Bone marrow (tissue), 2 donors: Measurements from ENCODE around the gene BACE2.
A peak's percentile ranks its signal among the peaks of the same experiment; 100 is the strongest.
"Not testable (repeated sequence)": the region's sequence is repeated elsewhere in the genome, so short reads cannot be mapped to it uniquely, and the experiment has no call there.

Experiments used
- DNase-seq, 2 donors: peaks; one replicate each; lab custom pipeline; 2025; lab: John Stamatoyannopoulos, UW

BACE2 gene

GRCh38 chr21:41280115-41280919 lies 112.4 kb downstream of the BACE2 start:
- no peak for DNase-seq

- DNase-seq: no peak
Observed at GRCh38 chr21:41282412-41282811, 114.5 kb downstream of the BACE2 start.

- peak in 1 of 2 donors; percentile 58 for DNase-seq
Observed at GRCh38 chr21:41283211-41283818, 115.4 kb downstream of the BACE2 start.

GRCh38 chr21:41289431-41289830 lies 121.5 kb downstream of the BACE2 start:
- no peak for DNase-seq

- DNase-seq: no peak
Observed at GRCh38 chr21:41290106-41290799, 122.3 kb downstream of the BACE2 start.

- no peak for DNase-seq
Observed at GRCh38 chr21:41294548-41295231, 126.7 kb downstream of the BACE2 start.

- no peak for DNase-seq
Observed at GRCh38 chr21:41295721-41296254, 127.8 kb downstream of the BACE2 start.

GRCh38 chr21:41302976-41303375 lies 135.0 kb downstream of the BACE2 start:
- no peak for DNase-seq

- no peak for DNase-seq
Observed at GRCh38 chr21:41304068-41304720, 136.2 kb downstream of the BACE2 start.

- no peak for DNase-seq
Observed at GRCh38 chr21:41307219-41307618, 139.3 kb downstream of the BACE2 start.

- not testable (repeated sequence) for DNase-seq
Observed at GRCh38 chr21:41313285-41314164, 145.6 kb downstream of the BACE2 start.

- DNase-seq: no peak
Observed at GRCh38 chr21:41315726-41316125, 147.8 kb downstream of the BACE2 start.

- DNase-seq: no peak
Observed at GRCh38 chr21:41316200-41317062, 148.5 kb downstream of the BACE2 start, which contains the start of gene FAM3B. Gene FAM3B, plus strand, starts transcription at chr21:41316801. Its CDS starts 79 bp downstream, at chr21:41316880.

- no peak for DNase-seq
Observed at GRCh38 chr21:41317063-41317392, 149.1 kb downstream of the BACE2 start.

GRCh38 chr21:41317458-41317857 lies 149.5 kb downstream of the BACE2 start:
- DNase-seq: no peak

GRCh38 chr21:41318218-41318617 lies 150.3 kb downstream of the BACE2 start:
- no peak for DNase-seq

GRCh38 chr21:41319273-41319672 lies 151.3 kb downstream of the BACE2 start:
- no peak for DNase-seq

- no peak for DNase-seq
Observed at GRCh38 chr21:41321211-41321907, 153.4 kb downstream of the BACE2 start.

- no peak for DNase-seq
Observed at GRCh38 chr21:41321908-41322495, 154.0 kb downstream of the BACE2 start.
